Kidney (tissue), 14 donors: ENCODE data around the gene CDK6. TPM values are rescaled to one million over a fixed set of nuclear protein-coding genes. Genes with fewer than 3 reads are reported as not detected.

ENCODE experiments used
- DNase-seq, 5 donors: peaks; one replicate each; pipeline ENCODE4 v3.0.0-alpha.2; 2013 to 2020
- FAIRE-seq: peaks from 2 replicates; lab custom pipeline; 2012; peaks lifted over from hg19 to GRCh38; lab: Jason Lieb, UNC
- H3K27ac ChIP-seq, 2 donors: one replicate each; pipeline ENCODE4 v1.7.0; 2013; ENCODE audit warnings: low read depth in 2 of 2, low read length in 2 of 2, inconsistent platforms in 1 of 2
- H3K27me3 ChIP-seq: one replicate; pipeline ENCODE4 v1.7.1; 2013; ENCODE audit warnings: low read length, inconsistent platforms; ENCODE audit not compliant: control insufficient read depth, insufficient read depth
- H3K36me3 ChIP-seq, 3 donors: one replicate each; pipeline versions ENCODE4 v1.7.0 to v1.7.1; 2013; ENCODE audit warnings: low read length in 3 of 3, control low read depth in 1 of 3, inconsistent platforms in 1 of 3; ENCODE audit not compliant: insufficient read depth in 3 of 3, control insufficient read depth in 2 of 3
- H3K4me1 ChIP-seq, 3 donors: one replicate each; pipeline versions ENCODE4 v1.7.0 to v1.7.1; 2013; ENCODE audit warnings: low read length in 3 of 3, inconsistent platforms in 1 of 3, low read depth in 1 of 3; ENCODE audit not compliant: control insufficient read depth in 2 of 3, insufficient read depth in 2 of 3
- H3K4me3 ChIP-seq, 3 donors: one replicate each; pipeline versions ENCODE4 v1.7.0 to v1.8.1; 2013; ENCODE audit warnings: low read length in 3 of 3, control low read depth in 1 of 3, inconsistent platforms in 1 of 3
- H3K9ac ChIP-seq, 3 donors: one replicate each; pipeline versions ENCODE4 v1.7.0 to v1.7.1; 2013; ENCODE audit warnings: low read length in 3 of 3, control low read depth in 1 of 3, inconsistent platforms in 1 of 3
- H3K9me3 ChIP-seq, 3 donors: one replicate each; pipeline versions ENCODE4 v1.7.0 to v1.7.1; 2013; ENCODE audit warnings: low read length in 3 of 3, control low read depth in 1 of 3, inconsistent platforms in 1 of 3; ENCODE audit not compliant: control insufficient read depth in 2 of 3, insufficient read depth in 1 of 3
- CTCF ChIP-seq: IDR thresholded peaks from 3 replicates; pipeline ENCODE4 v1.5.1; 2012; ENCODE audit warnings: mild to moderate bottlenecking, moderate library complexity, borderline replicate concordance; ENCODE audit not compliant: insufficient read depth; ENCODE audit errors: extremely low read depth
- intact Hi-C: fragments of 100-400 bp; cut with DNase I; formaldehyde crosslinking; loops from one replicate; pipeline ENCODE4 v1.11.1; 2022
- polyA plus RNA-seq: library from polyadenylated mRNA; stranded (reverse); fragments of 350-450 nt; fragmentation: Illumina TruSeq; extraction: RNeasy Lipid Tissue Mini Kit (QIAGEN cat#74804); gene quantifications from one replicate; pipeline ENCODE4 v1.2.3, GENCODE V29; 2014; ENCODE audit warnings: low read depth, low replicate concordance; ENCODE audit not compliant: insufficient read depth
- total RNA-seq: library from RNA; stranded (reverse); fragmentation: NEBNext Ultra II Directional; extraction: Animal tissue kit (Norgen Biotek cat#: 25700); gene quantifications from one replicate; pipeline ENCODE4 v1.2.1, GENCODE V29; 2021
- donor health status: control.
- donor health status: control.
- donor health status: control.
- donor health status: control.
- donor health status: control.
- donor health status: DM: yes; HTN: yes; CAD: no.
- donor health status: Normal renal cell carcinoma (clear cell type).

Gene CDK6
- total and polyA plus RNA-seq, 2 donors from 2014 or later: 3.6 to 20.8 TPM

GRCh38 chr7:92729751-92730150 lies 106.6 kb downstream of the CDK6 start:
- Histone ChIP-seq H3K4me3 (no peak overlapping the region), H3K4me1 (peaks cover 0 to 4% (median 0%) of the 10 kb centered on the region in 3 donors), H3K9ac (no peak overlapping the region), H3K27me3 (no peaks in the 10 kb centered on the region), H3K36me3 (peaks cover 0 to 3% (median 0%) of the 10 kb centered on the region in 3 donors), H3K9me3 (no peaks in the 10 kb centered on the region), H3K27ac (no peak overlapping the region)
- TF ChIP-seq CTCF: no peak
- DNase-seq (no peak), FAIRE-seq (no peak)
- intact Hi-C loops: no loop called here

- no peaks in the 10 kb centered on the region for H3K27me3 ChIP-seq
- no peak overlapping the region for H3K9ac ChIP-seq
- no peaks in the 10 kb centered on the region for H3K9me3 ChIP-seq
- H3K4me3 ChIP-seq: no peak overlapping the region
- no peak for TF ChIP-seq CTCF
- FAIRE-seq (no peak), DNase-seq (no peak)
- peaks cover 0 to 6% (median 2%) of the 10 kb centered on the region in 3 donors for H3K4me1 ChIP-seq
- peaks cover 0 to 3% (median 0%) of the 10 kb centered on the region in 3 donors for H3K36me3 ChIP-seq
- H3K27ac ChIP-seq: no peak overlapping the region
- intact Hi-C loops: no loop called here
These were observed 107.2 kb downstream of the CDK6 start for GRCh38 chr7:92729172-92729571.

GRCh38 chr7:92727755-92728154 lies 108.6 kb downstream of the CDK6 start:
- FAIRE-seq (no peak), DNase-seq (no peak)
- H3K9ac ChIP-seq: no peak overlapping the region
- H3K36me3 ChIP-seq: peaks cover 0 to 3% (median 0%) of the 10 kb centered on the region in 3 donors
- peaks cover 0 to 17% (median 5%) of the 10 kb centered on the region in 3 donors for H3K4me1 ChIP-seq
- H3K9me3 ChIP-seq: no peaks in the 10 kb centered on the region
- TF ChIP-seq CTCF: no peak
- intact Hi-C loops: no loop called here
- H3K27ac ChIP-seq: no peak overlapping the region
- H3K4me3 ChIP-seq: no peak overlapping the region
- H3K27me3 ChIP-seq: no peaks in the 10 kb centered on the region
